Measurements from ENCODE around the gene ASB7.

- TF ChIP-seq CTCF (IDR thresholded peaks at IDR 0.05; ENCODE audit: poor library complexity, severe bottlenecking) (no peak), REST (IDR thresholded peaks at IDR 0.05; ENCODE audit: borderline replicate concordance) (no peak), RAD21 (conservative IDR thresholded peaks at IDR 0.05) (no peak), POLR2AphosphoS5 (IDR thresholded peaks at IDR 0.05) (no peak), SMC3 (conservative IDR thresholded peaks at IDR 0.05; ENCODE audit: poor library complexity) (no peak)
Measured at GRCh38 chr15:100692671-100693070, 90.3 kb downstream of the ASB7 start.

Measured in neural cell (in vitro differentiated cells).